OCI-LY7 (cell line): ENCODE data around the gene KRTAP19-4. TPM values are rescaled to one million over a fixed set of nuclear protein-coding genes. Genes with fewer than 3 reads are reported as not detected.

Experiments used
- Bru-seq: library from RNA; stranded (reverse); fragments of 400-500 nt; gene quantifications from one replicate; lab custom pipeline; 2021; lab: Mats Ljungman, UMichigan
- BruChase-seq, 2 experiments: library from RNA; stranded (reverse); fragments of 400-500 nt; gene quantifications; one replicate each; lab custom pipeline; 2021; lab: Mats Ljungman, UMichigan
- BruUV-seq: library from RNA; stranded (reverse); fragments of 400-500 nt; replicated peaks from 2 replicates; lab custom pipeline; 2021; lab: Mats Ljungman, UMichigan
- CTCF ChIA-PET: fragments of 300-600 bp; sonication (Branson Sonifier 250); formaldehyde crosslinking; loops from one replicate; lab custom pipeline; 2022; ENCODE audit warnings: antibody characterized with exemption; ENCODE audit not compliant: unreplicated experiment; lab: Charles Lee
- POLR2A ChIA-PET: fragments of 300-600 bp; sonication (Branson Sonifier 250); formaldehyde crosslinking; loops from one replicate; lab custom pipeline; 2022; ENCODE audit warnings: antibody characterized with exemption; lab: Charles Lee
- DNase-seq: peaks from one replicate; pipeline ENCODE4 v3.0.0-alpha.2; 2015; ENCODE audit warnings: low spot score
- H2AFZ ChIP-seq: fragments of 200-600 bp; sonication (generic), shearing (Covaris generic); 2 replicates; pipeline ENCODE4 v1.6.1; 2014; ENCODE audit warnings: mild to moderate bottlenecking, antibody characterized with exemption, low read length, moderate library complexity
- H3K27ac ChIP-seq: fragments of 200-600 bp; sonication (generic); 2 replicates; pipeline ENCODE4 v1.5.1; 2014; ENCODE audit warnings: mixed run types, low read depth, mild to moderate bottlenecking, moderate library complexity, low read length, inconsistent platforms; ENCODE audit not compliant: poor library complexity, severe bottlenecking
- H3K36me3 ChIP-seq: fragments of 200-600 bp; sonication (generic); 2 replicates; pipeline ENCODE4 v1.6.1; 2014; ENCODE audit warnings: mild to moderate bottlenecking, antibody characterized with exemption, low read length, moderate library complexity, mixed read lengths; ENCODE audit not compliant: insufficient read depth
- H3K4me1 ChIP-seq: fragments of 200-600 bp; sonication (generic); 2 replicates; pipeline ENCODE4 v1.5.1; 2014; ENCODE audit warnings: mild to moderate bottlenecking, low read length; ENCODE audit not compliant: insufficient read depth, poor library complexity, severe bottlenecking
- H3K4me2 ChIP-seq: fragments of 200-600 bp; sonication (generic); 2 replicates; pipeline ENCODE4 v1.6.1; 2014; ENCODE audit warnings: mild to moderate bottlenecking, low read length
- H3K4me3 ChIP-seq: fragments of 200-600 bp; sonication (generic); 2 replicates; pipeline ENCODE4 v1.5.1; 2014; ENCODE audit warnings: mild to moderate bottlenecking, low read depth, low read length; ENCODE audit not compliant: poor library complexity, severe bottlenecking
- H3K79me2 ChIP-seq: fragments of 200-600 bp; sonication (generic); 2 replicates; pipeline ENCODE4 v1.6.1; 2016; ENCODE audit warnings: low read depth, mild to moderate bottlenecking, low read length, moderate library complexity, mixed read lengths; ENCODE audit not compliant: insufficient read depth
- H3K9me2 ChIP-seq: fragments of 200-600 bp; sonication (generic); 2 replicates; pipeline ENCODE4 v1.6.1; 2016; ENCODE audit warnings: mild to moderate bottlenecking, low read length, mixed read lengths; ENCODE audit not compliant: insufficient read depth
- H3K9me3 ChIP-seq: fragments of 200-600 bp; sonication (generic); 2 replicates; pipeline ENCODE4 v1.6.1; 2014; ENCODE audit warnings: mild to moderate bottlenecking, mixed run types, low read length, mixed read lengths
- H4K20me1 ChIP-seq: fragments of 200-600 bp; sonication (generic); 2 replicates; pipeline ENCODE4 v1.6.1; 2014; ENCODE audit warnings: mild to moderate bottlenecking, antibody characterized with exemption, low read length, moderate library complexity, mixed read lengths; ENCODE audit not compliant: insufficient read depth
- EZH2phosphoT487 ChIP-seq: fragments of 200-600 bp; sonication (generic); IDR thresholded peaks from 2 replicates; pipeline ENCODE4 v1.6.1; 2018; ENCODE audit warnings: low read depth, borderline replicate concordance, mild to moderate bottlenecking, mixed run types, antibody characterized with exemption, low read length, moderate library complexity, mixed read lengths
- intact Hi-C: fragments of 100-400 bp; cut with micrococcal nuclease; formaldehyde crosslinking; loops from one replicate; pipeline ENCODE4 v1.10.0; 2022; ENCODE audit not compliant: unreplicated experiment
- long read RNA-seq: library from polyadenylated mRNA; stranded (forward); transcript quantifications from one replicate; pipeline ENCODE4 v2.0.0, GENCODE V29; 2022
- total RNA-seq, 2 experiments: library from RNA; depleted of rRNA in 1 of 2; stranded (reverse); fragments of >200 nt in 1 of 2; shearing (Covaris generic) in 1 of 2; gene quantifications; 2 replicates each; pipeline ENCODE4 v1.2.3, GENCODE V29; 2014 to 2022
- TF ChIP-seq, protein P1 (sequence below): fragments of 200-600 bp; sonication (generic); conservative IDR thresholded peaks from 2 replicates; pipeline ENCODE4 v1.5.1; 2014; ENCODE audit warnings: mild to moderate bottlenecking, antibody characterized with exemption, low read length, moderate library complexity, mixed read lengths

Gene KRTAP19-4, protein sequence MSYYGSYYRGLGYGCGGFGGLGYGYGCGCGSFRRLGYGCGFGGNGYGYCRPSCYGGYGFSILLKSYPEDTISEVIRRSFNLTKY
- total RNA-seq (2014; rRNA removed; shearing (Covaris generic)), result not detected in 2 replicates
- not detected in 2 replicates for total RNA-seq (2022)
- Bru-seq, nascent RNA, result not detected
- not detected for BruChase-seq, experiment 1, labeled RNA remaining after a 6-hour chase
- not detected for BruChase-seq, experiment 2, labeled RNA remaining after a 2-hour chase
- long read RNA-seq, result 0 reads

DNA sequence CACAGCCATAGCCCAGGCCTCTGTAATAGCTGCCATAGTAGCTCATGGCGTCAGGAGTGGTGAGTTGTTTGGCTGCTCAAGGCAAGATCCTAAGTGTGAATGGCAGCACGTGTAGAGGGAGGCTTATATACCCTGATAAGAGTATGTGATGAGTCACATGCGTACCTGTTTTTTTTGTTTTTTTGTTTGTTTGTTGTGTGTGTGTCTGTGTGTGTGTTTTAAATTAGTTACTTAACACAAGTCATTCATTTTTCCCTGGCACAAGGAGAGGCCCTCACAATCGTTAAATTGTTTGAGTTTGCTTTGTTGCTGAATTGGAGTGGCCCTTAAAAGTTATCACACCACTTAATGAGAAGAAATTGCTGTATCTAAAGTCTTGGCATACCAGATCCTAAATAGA lies at the start of gene KRTAP19-4:
TSS of gene KRTAP19-4 (minus strand) at position 101 of the 400 bp plus-strand sequence. CDS start at position 46, 55 bp downstream.
- TF ChIP-seq EZH2phosphoT487, result no peak
- TF ChIP-seq, protein P1, sequence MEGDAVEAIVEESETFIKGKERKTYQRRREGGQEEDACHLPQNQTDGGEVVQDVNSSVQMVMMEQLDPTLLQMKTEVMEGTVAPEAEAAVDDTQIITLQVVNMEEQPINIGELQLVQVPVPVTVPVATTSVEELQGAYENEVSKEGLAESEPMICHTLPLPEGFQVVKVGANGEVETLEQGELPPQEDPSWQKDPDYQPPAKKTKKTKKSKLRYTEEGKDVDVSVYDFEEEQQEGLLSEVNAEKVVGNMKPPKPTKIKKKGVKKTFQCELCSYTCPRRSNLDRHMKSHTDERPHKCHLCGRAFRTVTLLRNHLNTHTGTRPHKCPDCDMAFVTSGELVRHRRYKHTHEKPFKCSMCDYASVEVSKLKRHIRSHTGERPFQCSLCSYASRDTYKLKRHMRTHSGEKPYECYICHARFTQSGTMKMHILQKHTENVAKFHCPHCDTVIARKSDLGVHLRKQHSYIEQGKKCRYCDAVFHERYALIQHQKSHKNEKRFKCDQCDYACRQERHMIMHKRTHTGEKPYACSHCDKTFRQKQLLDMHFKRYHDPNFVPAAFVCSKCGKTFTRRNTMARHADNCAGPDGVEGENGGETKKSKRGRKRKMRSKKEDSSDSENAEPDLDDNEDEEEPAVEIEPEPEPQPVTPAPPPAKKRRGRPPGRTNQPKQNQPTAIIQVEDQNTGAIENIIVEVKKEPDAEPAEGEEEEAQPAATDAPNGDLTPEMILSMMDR, result no peak
- POLR2A ChIA-PET, result no interaction called here
- CTCF ChIA-PET, result no interaction called here

DNA sequence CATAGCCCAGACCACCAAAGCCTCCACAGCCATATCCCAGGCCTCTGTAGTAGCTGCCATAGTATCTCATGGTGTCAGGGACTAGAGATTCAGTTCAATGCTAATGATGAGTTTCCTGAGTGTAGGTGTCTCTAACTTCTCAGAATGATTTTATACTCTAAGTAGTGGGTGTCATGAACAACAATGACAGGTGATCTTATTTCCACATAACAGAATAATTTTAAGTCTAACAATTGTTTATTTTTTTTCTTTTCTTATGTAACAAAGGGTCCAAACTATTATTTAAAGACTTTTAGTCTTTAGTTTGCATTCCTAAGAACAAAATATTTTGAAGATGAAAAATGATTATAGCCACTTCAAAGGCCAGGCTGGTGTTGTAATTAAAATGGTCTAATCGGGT lies 44.8 kb upstream of the KRTAP19-4 start, which contains the start of gene KRTAP19-6:
TSS of gene KRTAP19-6 (minus strand) at position 101 of the 400 bp plus-strand sequence. CDS start at position 70, 31 bp downstream.
- H2AFZ ChIP-seq, result no peak within 1 kb of the TSS
- H3K27ac ChIP-seq, result no peak within 1 kb of the TSS
- no peaks in the 10 kb centered on the region for H3K36me3 ChIP-seq
- H4K20me1 ChIP-seq, result no peaks in the 10 kb centered on the region
- DNase-seq, result no peak
- POLR2A ChIA-PET, result no interaction called here
- no peak within 1 kb of the TSS for H3K4me3 ChIP-seq
- no peak for TF ChIP-seq EZH2phosphoT487
- TF ChIP-seq, protein P1, result no peak
- intact Hi-C loops, result no loop called here
- no TSS peak for BruUV-seq
- no peak within 1 kb of the TSS for H3K4me2 ChIP-seq
- no peaks in the 10 kb centered on the region for H3K9me3 ChIP-seq
- H3K9me2 ChIP-seq, result no peaks in the 10 kb centered on the region
- CTCF ChIA-PET, result no interaction called here
- no peaks in the 10 kb centered on the region for H3K4me1 ChIP-seq
- no peaks in the 10 kb centered on the region for H3K79me2 ChIP-seq

More for the DNA sequence above, at the start of gene KRTAP19-4:
- H4K20me1 ChIP-seq, result no peaks in the 10 kb centered on the region
- H3K4me3 ChIP-seq, result no peak within 1 kb of the TSS
- BruUV-seq, result no TSS peak
- H3K4me1 ChIP-seq, result no peaks in the 10 kb centered on the region
- no peak for DNase-seq
- no peak within 1 kb of the TSS for H3K4me2 ChIP-seq
- H3K79me2 ChIP-seq, result no peaks in the 10 kb centered on the region
- 0 out of 2 replicates have a peak, but pooled peaks cover 4% of the 10 kb centered on the region for H3K9me3 ChIP-seq
- intact Hi-C loops, result no loop called here
- H2AFZ ChIP-seq, result no peak within 1 kb of the TSS
- no peaks in the 10 kb centered on the region for H3K9me2 ChIP-seq
- H3K36me3 ChIP-seq, result no peaks in the 10 kb centered on the region
- no peak within 1 kb of the TSS for H3K27ac ChIP-seq

DNA sequence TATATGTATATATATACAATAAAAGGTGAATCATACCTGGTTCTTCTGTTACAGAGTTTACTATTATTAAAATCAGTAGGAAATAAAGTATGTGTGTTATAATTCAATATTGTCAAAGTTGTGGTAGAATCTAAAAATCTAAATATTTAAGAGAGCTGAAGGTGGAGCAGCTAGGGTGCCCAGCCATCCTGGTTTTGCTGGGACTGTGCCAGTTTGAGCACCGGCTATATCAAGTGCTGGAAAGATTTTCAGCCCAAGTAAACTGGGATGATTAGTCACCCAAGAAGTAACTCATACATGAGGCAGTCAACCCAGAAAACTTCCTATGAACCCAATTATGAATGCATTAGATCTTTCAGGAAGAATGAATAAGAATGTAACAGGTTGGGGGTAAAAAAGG lies 21.9 kb upstream of the KRTAP19-4 start:
- POLR2A ChIA-PET, result no interaction called here
- intact Hi-C loops, result no loop called here
- no peaks in the 10 kb centered on the region for H3K9me2 ChIP-seq
- no peak for DNase-seq
- H2AFZ ChIP-seq, result no peak overlapping the region
- H4K20me1 ChIP-seq, result no peaks in the 10 kb centered on the region
- H3K27ac ChIP-seq, result no peak overlapping the region
- H3K36me3 ChIP-seq, result no peaks in the 10 kb centered on the region
- H3K79me2 ChIP-seq, result no peaks in the 10 kb centered on the region
- H3K4me2 ChIP-seq, result no peak overlapping the region
- no peaks in the 10 kb centered on the region; the same call in 1 of the 2 replicates for H3K9me3 ChIP-seq
- CTCF ChIA-PET, result no interaction called here
- no TSS peak for BruUV-seq
- no peaks in the 10 kb centered on the region for H3K4me1 ChIP-seq
- H3K4me3 ChIP-seq, result no peak overlapping the region
- no peak for TF ChIP-seq EZH2phosphoT487
